T-helper 2 cell (primary cell): ENCODE measurements around the gene CLEC17A.

Source experiments
- DNase-seq, 5 experiments: peaks; one replicate each; pipeline versions ENCODE4 v3.0.0 to v3.0.0-alpha.2; 2012 to 2022

The CLEC17A gene

GRCh38 chr19:14655726-14656125, 72.8 kb downstream of the CLEC17A start:
- DNase-seq: no peak

GRCh38 chr19:14659874-14660489, 77.1 kb downstream of the CLEC17A start:
- DNase-seq: no peak

GRCh38 chr19:14661372-14661924, 78.6 kb downstream of the CLEC17A start:
- DNase-seq: no peak
